Measurements from ENCODE around the gene IQCE. TPM values are rescaled to one million over a fixed set of nuclear protein-coding genes. Genes with fewer than 3 reads are reported as not detected.

Gene IQCE
- total and polyA plus RNA-seq, 11 donors, result 5.0 to 14.1 (median 10.3) TPM

GRCh38 chr7:2660359-2661095, 101.7 kb downstream of the IQCE start:
- DNase-seq (peak in 1 of 5 donors; percentile 67), ATAC-seq (no peak)
- H3K4me3 ChIP-seq, result no peak overlapping the region
- H3K27me3 ChIP-seq, result no peaks in the 10 kb centered on the region
- intact Hi-C loops (cut with DNase I), result loop anchor here in 4 of 10 donors (5.0 to 10.0 kb wide), 3 partner anchors 53 to 93 kb away; no protein-coding TSS in a partner anchor
- 83 to 91% (median 85%) methylated on average over 10 to 36 of the region's 36 CpGs for WGBS, 4 donors
- H3K36me3 ChIP-seq, result peaks cover 0 to 63% (median 11%) of the 10 kb centered on the region in 9 donors
- H3K4me1 ChIP-seq, result peaks cover 0 to 31% (median 16%) of the 10 kb centered on the region in 12 donors
- peak in 5 of 12 donors; percentile 6 to 25 (median 22) for TF ChIP-seq CTCF (IDR thresholded peaks at IDR 0.05)
- no peak for TF ChIP-seq POLR2A (IDR thresholded peaks at IDR 0.05)
- H3K27ac ChIP-seq, result no peak overlapping the region
- H3K9me3 ChIP-seq, result no peaks in the 10 kb centered on the region

DNA sequence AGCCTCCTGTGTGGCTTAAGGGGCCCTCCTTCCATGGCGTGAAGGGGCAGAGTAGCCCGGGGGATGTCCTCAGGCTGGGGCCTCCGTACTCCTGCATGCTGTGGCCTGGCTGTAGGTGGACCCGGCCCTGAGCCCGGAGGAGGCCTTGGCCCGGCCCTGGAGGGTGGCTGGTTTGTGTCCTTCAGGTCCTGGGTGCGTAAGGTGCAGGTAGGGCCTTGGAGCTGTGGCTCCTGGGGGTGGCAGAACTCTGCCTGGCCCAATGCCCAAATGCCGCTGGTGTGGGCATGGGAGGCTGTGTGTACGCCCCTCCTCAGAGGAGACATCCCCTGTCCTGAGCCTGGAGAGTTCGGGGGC, 102.3 kb downstream of the IQCE start:
- Histone ChIP-seq H3K27me3 (peaks cover 0 to 2% (median 0%) of the 10 kb centered on the region in 9 donors), H3K9me3 (no peaks in the 10 kb centered on the region), H3K36me3 (peaks cover 0 to 58% (median 11%) of the 10 kb centered on the region in 9 donors), H3K27ac (no peak overlapping the region), H3K4me3 (no peak overlapping the region), H3K4me1 (peaks cover 0 to 34% (median 16%) of the 10 kb centered on the region in 12 donors)
- peak in 1 of 5 donors; percentile 56 for DNase-seq
- intact Hi-C loops (cut with DNase I), result loop anchor here in 4 of 10 donors (5.0 to 10.0 kb wide), 3 partner anchors 54 to 94 kb away; no protein-coding TSS in a partner anchor
- TF ChIP-seq POLR2A (IDR thresholded peaks at IDR 0.05), result no peak
- no peak for TF ChIP-seq CTCF (IDR thresholded peaks at IDR 0.05)
- no peak for ATAC-seq
- 81 to 94% (median 93%) methylated on average over 2 to 10 of the region's 10 CpGs; no CpG with 5 or more reads in 1 of the 4 donors for WGBS, 4 donors

GRCh38 chr7:2661602-2662272, 103.0 kb downstream of the IQCE start:
- Histone ChIP-seq H3K4me3 (no peak overlapping the region), H3K36me3 (peaks cover 0 to 51% (median 5%) of the 10 kb centered on the region in 9 donors), H3K9me3 (peaks cover 0 to under 1% (median 0%) of the 10 kb centered on the region in 12 donors), H3K27ac (no peak overlapping the region), H3K4me1 (peaks cover 0 to 34% (median 17%) of the 10 kb centered on the region in 12 donors), H3K27me3 (peaks cover 0 to 2% (median 0%) of the 10 kb centered on the region in 9 donors)
- DNase-seq (peak in 1 of 5 donors; percentile 64), ATAC-seq (no peak)
- 93 to 95% (median 95%) methylated on average over 41 to 43 of the region's 43 CpGs for WGBS, 4 donors
- TF ChIP-seq POLR2A (IDR thresholded peaks at IDR 0.05) (no peak), CTCF (IDR thresholded peaks at IDR 0.05) (no peak)
- intact Hi-C loops (cut with DNase I), result loop anchor here in 4 of 10 donors (5.0 to 10.0 kb wide), 3 partner anchors 54 to 94 kb away; no protein-coding TSS in a partner anchor
